GM18868 (cell line): Measurements from ENCODE around the gene OR2A5.
"Not testable (repeated sequence)": the region's sequence is repeated elsewhere in the genome, so short reads cannot be mapped to it uniquely, and the experiment has no call there.

ENCODE experiments used
- ATAC-seq: cut with Tn5 transposase; IDR thresholded peaks from one replicate; pipeline ENCODE4 v1.9.1; 2021; ENCODE audit warnings: mild to moderate bottlenecking, moderate library complexity; ENCODE audit not compliant: unreplicated experiment

The OR2A5 gene

DNA sequence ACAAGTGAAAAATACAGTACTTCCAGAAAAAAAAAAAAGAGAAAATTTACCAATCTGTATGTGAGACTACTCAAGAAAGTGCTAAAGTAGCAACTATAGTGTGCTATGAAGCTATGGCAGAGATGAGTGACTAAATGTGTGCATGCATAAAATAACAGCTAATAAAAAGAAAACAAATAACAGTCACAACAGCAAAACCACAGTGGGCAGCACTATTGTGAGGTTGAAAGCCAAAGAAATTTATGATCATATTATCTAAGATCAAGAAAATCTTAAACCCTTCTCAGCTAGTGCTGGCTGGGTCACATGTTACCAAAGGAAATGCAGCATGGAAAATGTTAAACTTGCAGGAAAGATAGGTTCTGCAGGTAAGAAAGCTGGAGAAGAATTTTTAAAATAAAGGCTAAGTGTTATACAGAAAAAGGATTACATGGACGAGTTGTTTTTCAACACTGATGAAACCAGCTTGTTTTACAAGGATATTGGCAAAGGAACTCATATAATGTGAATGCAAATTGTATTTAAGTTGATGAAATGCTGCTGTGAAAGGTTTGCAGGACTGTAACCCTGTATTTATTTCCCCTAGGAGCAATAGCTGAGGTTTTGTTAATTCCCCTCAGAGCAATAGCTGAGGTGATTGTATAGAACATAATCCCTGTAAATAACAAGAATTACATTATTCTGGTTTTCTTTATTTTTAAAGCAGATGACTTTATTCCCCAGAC, 15.6 kb upstream of the OR2A5 start:
- ATAC-seq: no peak

DNA sequence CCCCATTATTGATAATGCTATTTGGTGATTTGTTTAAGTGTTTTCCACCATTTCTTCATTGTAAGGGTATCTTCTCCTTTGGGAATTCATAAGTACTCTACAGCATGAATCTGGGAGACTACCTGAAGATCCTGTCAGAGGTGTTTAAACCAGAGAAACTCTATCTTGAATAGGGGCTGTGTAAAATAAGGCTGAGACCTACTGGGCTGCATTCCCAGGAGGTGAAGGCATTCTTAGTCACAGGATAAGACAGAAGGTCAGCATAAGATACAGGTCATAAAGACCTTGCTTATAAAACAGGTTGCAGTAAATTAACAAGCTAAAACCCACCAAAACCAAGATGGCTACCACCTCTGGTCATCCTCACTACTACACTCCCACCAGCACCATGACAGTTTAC, 13.4 kb upstream of the OR2A5 start:
- ATAC-seq: no peak

DNA sequence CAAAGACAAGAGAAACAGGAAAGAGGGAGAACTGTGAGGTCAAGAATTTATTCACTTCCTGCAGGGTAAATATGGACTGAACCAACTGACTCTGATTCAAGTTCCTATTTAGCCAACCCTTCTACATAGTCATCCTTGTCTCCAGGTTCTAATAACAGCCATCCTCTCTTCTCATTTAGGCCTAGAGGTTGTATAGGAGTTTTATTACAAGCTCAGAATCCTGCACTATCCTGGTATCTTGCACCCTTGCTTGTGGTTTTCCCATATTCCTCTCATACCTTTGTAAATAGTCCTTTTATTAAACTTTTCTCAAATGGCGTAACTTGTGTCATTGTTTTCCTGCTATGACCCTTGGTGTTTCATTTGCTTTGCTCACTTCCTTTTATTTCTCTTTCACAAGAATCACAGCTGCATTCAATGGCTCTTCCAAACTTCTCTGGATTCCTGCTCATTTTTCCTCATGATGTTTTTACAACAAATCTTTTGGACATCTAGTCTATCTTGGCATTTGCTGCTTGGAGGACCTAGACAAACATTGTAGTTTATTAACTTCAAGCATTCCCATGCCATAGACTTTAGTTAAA, 12.4 kb upstream of the OR2A5 start:
- no peak for ATAC-seq

DNA sequence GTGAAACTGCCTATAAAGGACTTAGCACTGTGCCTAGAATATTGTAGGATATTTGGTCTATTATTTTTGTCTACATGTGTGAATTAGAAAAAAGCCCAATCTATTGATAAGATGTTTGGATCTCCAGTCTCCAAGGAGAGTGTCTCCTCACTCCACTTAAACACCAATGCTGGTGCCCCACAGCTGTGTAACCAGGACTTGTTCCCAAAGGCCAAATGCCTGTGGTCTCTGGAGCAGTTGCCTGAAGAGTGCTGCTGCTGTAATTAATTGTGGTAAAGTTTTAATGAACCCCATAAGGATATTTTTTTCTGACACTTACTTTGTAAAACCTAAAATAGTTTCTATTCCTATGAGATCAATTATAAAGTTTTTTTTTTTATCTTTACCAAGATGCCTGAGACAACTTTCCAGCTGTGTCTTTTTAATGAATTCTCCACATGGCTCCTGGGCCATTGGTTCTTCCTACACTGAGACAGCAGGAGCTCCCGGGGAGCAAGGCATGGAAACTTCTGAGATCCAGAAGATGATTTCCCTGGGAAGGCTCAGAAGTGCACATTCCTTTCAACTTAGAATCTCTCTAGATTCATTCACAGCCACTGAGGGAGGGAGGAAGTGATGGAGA, 11.2 kb upstream of the OR2A5 start:
- ATAC-seq: no peak

DNA sequence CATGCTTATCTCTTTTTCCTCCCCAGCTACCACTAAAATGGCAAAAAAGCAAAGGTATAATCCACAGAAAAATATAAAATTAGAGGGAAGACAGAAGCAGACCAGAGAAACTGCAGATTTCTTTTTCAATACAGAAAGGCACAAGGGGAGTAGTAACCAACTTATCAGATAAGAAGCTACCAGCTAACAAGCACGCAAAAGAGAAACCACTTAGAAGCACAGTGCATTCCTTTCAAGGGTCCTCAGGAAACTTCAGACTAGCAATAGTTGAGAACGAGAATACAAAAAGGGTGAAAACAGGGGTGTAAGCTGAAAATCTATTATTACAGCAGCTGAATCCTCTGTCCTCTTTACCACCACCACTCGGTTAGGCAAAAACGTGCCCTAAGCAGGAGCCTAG, 9.9 kb upstream of the OR2A5 start:
- ATAC-seq: no peak

DNA sequence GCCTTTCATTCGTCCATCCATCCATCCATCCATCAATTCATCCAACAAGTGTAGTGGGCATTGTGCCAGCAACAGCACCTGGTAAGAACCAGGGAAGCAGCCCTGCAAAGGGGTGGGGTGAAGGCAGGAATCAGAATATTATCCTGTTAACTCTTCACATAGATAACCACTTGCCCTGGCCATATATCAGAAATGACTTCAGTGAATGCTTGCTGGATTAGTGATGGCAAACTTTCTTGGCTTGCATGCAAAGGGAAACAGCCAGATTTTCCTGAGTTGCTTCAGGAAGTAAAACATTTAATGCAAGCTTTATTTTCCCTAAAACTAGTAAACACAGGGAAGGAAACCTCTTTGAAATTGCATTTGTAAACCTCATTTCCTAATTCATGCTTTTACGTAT, 743 bp downstream of the OR2A5 start:
- no peak for ATAC-seq

DNA sequence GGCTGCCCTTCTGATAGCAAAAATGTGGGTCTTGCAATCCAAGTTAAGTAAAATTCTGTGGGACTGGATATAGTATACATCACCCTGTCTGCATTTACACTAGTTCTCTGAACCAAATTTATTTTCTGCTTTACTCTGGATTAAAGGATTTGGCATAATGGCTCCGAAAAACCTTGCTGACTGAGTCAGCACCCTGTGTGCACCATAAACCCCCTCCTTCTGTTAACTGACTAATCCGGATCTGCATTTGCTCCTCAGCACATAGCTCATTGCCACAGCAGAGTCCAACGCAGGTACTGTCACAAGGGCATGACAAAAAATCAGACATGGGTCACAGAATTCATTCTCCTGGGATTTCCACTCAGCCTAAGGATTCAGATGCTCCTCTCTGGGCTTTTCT, 1.3 kb downstream of the OR2A5 start:
- no peak for ATAC-seq

DNA sequence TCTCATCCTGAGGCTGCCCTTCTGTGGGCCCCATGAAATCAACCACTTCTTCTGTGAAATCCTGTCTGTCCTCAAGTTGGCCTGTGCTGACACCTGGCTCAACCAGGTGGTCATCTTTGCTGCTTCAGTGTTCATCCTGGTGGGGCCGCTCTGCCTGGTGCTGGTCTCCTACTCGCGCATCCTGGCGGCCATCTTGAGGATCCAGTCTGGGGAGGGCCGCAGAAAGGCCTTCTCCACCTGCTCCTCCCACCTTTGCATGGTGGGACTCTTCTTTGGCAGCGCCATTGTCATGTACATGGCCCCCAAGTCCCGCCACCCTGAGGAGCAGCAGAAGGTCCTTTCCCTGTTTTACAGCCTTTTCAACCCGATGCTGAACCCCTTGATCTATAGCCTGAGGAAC, 2.1 kb downstream of the OR2A5 start:
- ATAC-seq: not testable (repeated sequence)

DNA sequence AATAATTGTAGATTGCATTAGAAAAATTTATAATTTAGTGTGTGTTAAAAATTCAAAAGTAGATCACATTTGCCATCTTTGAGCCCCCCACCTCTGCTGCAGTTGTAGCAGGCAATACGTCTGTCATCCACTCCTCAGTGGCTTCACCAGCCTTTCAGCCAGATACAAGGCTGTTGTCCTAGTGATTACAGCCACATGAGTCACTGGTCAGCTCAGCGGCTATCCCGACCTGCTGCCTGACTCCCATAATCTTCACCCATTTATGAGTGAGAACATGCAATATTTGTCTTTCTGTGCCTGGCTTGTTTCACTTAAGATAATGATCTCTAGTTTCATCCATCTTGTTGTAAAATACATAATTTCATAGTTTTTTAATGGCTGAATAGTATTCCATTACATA, 9.2 kb downstream of the OR2A5 start:
- no peak for ATAC-seq

DNA sequence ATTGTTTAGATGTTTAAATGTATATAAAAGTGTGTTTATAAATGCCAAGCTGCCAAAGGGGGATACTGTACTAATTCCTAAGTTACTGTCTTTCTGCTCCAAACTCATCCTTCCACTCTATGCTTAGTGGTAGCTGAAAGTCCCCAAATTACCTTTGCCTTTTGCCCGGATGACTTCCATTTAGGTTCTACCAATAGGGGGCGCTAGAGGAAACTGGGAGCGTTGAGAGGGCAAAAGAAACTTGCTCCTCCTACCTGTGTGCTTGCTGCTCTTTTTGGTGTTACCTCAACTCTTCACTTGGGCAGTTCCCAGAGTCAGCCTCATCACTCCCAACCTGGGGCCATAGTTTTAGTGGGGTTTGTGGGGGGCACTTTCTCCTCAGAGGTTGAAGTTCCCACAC, 15.0 kb downstream of the OR2A5 start:
- ATAC-seq: no peak

DNA sequence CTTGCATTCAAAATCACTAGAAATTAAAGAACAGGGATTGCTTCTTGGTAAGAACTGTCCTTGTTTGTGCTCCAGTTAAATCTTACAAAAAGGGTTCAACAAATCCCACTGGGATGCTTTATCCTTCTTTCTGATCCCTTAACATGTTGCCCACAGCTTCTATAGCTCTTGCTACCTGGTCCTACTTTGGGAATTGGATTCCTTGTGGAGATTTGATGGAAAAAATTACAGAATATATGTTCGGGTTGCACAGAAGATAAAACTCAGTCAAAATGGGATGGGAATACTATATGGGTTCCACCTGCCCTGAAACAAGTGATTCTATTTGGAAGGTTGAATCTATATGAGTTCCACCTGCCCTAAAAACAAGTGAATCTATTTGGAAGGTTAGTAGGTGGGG, 20.8 kb downstream of the OR2A5 start, which contains the start of gene OR2A25:
TSS of gene OR2A25 (plus strand) at position 301 of the 400 bp plus-strand sequence. CDS start 4,409 bp downstream, outside the sequence.
- ATAC-seq: no peak

DNA sequence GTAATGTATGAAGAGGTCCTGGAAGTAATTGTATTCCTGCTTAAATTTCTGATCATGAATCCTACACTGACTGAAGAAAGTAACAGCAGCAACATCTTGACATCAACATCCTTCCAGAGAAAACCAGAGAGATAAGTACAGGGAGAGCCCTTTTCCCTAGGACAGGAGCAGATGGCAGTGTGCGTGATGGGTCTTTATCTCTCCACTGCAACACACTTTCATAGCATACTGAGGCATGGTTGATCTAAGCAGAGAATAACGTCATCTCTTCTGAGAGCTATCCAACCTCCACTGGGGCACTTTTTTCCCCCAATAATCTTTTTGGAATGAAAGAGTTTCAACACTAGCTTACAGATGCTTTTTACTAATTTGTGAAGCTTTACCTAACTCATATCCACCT, 21.2 kb downstream of the OR2A5 start:
- no peak for ATAC-seq

DNA sequence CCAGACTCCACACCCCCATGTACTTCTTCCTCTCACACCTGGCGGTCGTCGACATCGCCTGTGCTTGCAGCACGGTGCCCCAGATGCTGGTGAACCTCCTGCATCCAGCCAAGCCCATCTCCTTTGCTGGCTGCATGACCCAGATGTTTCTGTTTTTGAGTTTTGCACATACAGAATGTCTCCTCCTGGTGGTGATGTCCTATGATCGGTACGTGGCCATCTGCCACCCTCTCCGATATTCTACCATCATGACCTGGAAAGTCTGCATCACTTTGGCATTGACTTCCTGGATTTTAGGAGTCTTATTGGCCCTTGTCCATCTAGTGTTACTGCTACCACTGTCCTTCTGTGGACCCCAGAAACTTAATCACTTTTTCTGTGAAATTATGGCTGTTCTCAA, 25.6 kb downstream of the OR2A5 start:
- no peak for ATAC-seq

DNA sequence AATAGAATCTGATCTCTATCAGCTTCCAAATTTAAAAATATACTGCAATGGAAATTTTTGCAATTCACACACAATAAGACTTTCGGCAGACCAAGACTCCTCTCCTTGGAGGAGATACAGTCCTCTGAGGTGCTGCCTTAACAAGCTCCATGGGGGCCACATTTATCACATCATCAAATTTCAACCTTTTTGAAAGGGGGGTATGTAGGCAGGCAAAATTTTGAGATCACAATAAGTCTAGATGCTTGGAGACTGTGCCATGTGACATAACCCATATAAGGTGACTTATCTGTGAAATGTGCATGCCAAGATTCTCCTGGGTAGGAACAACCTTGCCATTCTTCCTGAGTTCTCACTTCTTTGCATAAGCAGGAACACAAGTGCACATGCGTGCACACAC, 37.2 kb downstream of the OR2A5 start, which contains the start of gene OR2A12:
TSS of gene OR2A12 (plus strand) at position 301 of the 400 bp plus-strand sequence. CDS start 8,830 bp downstream, outside the sequence.
- ATAC-seq: no peak

DNA sequence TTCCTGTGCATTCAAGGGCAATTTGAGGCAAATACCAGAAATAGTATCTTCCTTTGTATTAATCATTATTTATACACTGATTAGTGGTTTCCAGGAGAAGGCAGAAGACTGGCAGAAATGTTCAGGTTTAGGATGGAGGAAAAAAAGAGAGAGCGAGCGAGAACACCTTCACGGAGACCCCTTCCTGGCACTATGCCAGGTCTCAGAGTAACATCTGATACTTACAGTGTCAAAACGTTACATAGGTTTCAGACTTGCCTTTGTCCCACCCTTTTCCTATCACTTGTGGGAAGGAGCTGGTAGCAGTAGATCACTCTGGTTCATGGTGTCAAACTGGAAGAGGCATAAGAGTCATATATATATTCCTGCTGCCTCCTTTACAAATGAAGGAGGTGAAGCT, 38.0 kb downstream of the OR2A5 start:
- ATAC-seq: no peak

DNA sequence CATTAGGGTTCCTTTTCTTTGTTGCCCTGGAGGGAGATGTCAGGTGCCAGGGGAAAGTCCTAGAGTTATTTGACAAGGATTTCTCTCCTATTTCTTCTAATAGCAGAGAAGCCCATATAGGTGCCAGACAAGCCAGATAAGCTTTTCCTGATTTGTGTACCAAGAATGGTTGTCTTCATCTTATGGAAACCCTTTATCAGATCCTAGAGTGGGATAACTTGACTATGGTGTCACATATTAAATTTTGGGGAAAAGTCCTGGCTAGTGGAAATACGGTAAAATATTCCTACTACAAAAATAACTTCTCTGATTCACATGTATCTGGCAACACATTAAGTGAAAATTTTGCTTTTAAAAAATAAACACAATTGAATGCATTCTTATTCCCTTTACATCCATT, 38.5 kb downstream of the OR2A5 start:
- no peak for ATAC-seq

DNA sequence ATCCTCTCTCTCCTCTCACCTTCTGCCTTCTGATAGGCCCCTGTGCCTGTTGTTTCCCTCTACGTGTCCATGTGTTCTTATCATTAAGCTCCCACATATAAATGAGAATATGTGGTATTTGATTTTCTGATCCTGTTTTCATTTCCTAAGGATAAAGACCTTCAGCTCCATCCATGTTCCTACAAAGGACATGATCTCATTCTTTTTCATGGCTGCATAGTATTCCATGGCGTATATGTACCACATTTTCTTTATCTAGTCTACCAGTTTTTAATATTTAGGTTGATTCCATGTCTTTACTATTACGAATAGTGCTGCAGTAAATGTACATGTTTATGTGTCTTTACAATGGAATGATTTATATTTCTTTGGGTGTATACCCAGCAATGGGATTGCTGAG, 41.9 kb downstream of the OR2A5 start:
- ATAC-seq: no peak

DNA sequence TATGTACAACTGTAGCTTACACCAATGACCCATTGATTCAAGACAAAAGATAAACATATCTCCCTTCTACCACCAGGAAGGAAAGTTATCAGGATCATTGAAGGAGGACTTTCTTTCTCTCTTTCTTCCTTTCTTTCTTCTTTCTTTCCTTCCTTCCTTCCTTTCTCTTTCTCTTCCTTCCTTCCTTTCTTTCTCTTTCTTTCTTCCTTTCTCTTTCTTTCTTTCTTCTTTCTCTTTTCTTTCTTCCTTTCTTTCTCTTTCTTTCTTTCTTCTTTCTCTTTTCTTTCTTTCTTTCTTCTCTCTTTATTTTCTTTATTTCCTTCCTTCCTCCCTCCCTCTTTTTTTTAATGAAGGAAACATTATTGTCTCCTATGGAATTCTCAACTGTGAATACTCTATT, 50.0 kb downstream of the OR2A5 start:
- ATAC-seq: no peak

DNA sequence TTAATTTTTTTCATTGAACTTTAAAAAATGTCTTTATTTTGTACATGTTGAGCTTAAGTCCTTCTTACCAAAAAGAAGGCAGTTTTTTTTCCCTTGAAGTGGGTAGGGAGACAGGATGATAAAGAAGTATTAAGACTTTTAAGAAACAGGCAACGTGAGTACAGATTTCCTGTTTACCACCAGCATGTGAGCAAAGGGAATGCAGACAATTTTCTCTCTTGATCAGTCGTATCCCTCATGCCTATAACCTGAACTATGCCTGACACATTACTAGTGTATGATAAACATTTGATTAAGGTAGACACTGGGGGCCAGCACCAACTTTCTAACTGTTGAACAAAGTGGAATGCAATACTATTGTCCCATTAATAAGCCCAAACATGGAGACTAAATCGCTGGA, 51.9 kb downstream of the OR2A5 start:
- no peak for ATAC-seq

DNA sequence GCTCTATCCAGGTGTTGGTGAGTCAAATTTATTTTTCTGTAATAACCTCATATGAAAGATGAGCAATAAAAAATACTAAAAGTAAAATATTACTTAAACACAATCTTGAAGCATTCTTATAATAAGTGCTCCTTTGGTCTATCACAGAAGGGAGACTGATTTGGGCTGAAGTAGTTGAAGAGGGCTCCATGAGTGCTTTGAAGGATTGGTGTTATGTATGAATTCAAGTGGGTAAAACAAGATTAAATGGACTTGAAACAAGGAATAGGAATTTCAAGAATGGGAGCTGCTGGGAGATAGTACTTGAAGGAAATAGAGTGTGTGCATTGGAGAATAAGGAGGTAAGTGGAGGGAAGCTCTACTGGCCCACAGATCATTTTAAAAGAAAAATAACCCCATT, 53.3 kb downstream of the OR2A5 start:
- no peak for ATAC-seq

DNA sequence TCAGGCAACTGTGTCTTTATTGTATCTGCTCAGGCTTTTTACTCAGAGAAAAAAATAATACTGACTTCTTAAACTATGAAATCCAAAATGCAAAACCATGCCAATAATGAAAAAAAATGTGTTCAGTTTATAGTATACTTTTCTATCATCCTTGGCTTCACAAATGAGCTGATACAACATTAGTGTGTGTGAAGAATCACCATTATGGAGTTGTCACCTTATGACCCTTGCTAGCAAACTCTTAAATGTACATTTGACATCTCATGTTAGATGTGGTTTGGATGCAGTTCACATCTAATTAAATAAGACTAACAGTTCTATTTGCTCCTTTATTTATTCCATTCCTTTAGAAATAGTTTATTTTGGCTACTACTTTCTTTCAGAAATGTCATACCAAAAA, 56.5 kb downstream of the OR2A5 start:
- no peak for ATAC-seq
